RWPE2 (cell line): ENCODE data around the gene ST8SIA2.

Source experiments
- ATAC-seq: fragments of 200-7000 bp; cut with Tn5 transposase; 3 replicates; pipeline ENCODE4 v1.9.1; 2021; ENCODE audit warnings: low read depth
- DNase-seq: peaks from one replicate; pipeline ENCODE4 v3.0.0-alpha.2; 2020; ENCODE audit warnings: low spot score
- H3K27ac ChIP-seq: fragments of 450-650 bp; 2 replicates; pipeline ENCODE4 v1.5.1; 2017; ENCODE audit warnings: mild to moderate bottlenecking; ENCODE audit not compliant: poor library complexity, severe bottlenecking
- H3K27me3 ChIP-seq: fragments of 250-450 bp; sonication (Bioruptor Pico); 2 replicates; pipeline ENCODE4 v1.5.1; 2021; ENCODE audit warnings: mild to moderate bottlenecking, moderate library complexity; ENCODE audit not compliant: insufficient read depth, poor library complexity, severe bottlenecking
- H3K36me3 ChIP-seq: fragments of 250-450 bp; sonication (Bioruptor Pico); 2 replicates; pipeline ENCODE4 v1.5.1; 2020; ENCODE audit warnings: low read depth, mild to moderate bottlenecking, moderate library complexity
- H3K4me1 ChIP-seq: fragments of 250-450 bp; sonication (Bioruptor Pico); 2 replicates; pipeline ENCODE4 v1.5.1; 2021; ENCODE audit warnings: mild to moderate bottlenecking, moderate library complexity; ENCODE audit not compliant: insufficient read depth, poor library complexity, severe bottlenecking
- H3K4me3 ChIP-seq: fragments of 250-450 bp; sonication (Bioruptor Pico); 2 replicates; pipeline ENCODE4 v1.5.1; 2021; ENCODE audit warnings: mild to moderate bottlenecking, moderate library complexity; ENCODE audit not compliant: severe bottlenecking
- H3K9me3 ChIP-seq: fragments of 250-450 bp; sonication (Bioruptor Pico); 2 replicates; pipeline ENCODE4 v1.5.1; 2021; ENCODE audit warnings: mild to moderate bottlenecking, moderate library complexity; ENCODE audit not compliant: severe bottlenecking
- CTCF ChIP-seq: fragments of 450-650 bp; IDR thresholded peaks from one replicate; pipeline ENCODE4 v1.5.1; 2017; ENCODE audit warnings: mild to moderate bottlenecking, moderate library complexity; ENCODE audit not compliant: poor library complexity, severe bottlenecking

The ST8SIA2 gene

GRCh38 chr15:92499731-92500530, 106.2 kb downstream of the ST8SIA2 start:
- no peak for TF ChIP-seq CTCF
- no peak for ATAC-seq
- peaks cover 70% of the 10 kb centered on the region for H3K27me3 ChIP-seq
- H3K9me3 ChIP-seq = no peaks in the 10 kb centered on the region
- no peak overlapping the region for H3K27ac ChIP-seq
- DNase-seq = no peak
- H3K4me3 ChIP-seq = no peak overlapping the region
- H3K36me3 ChIP-seq = no peaks in the 10 kb centered on the region
- H3K4me1 ChIP-seq = no peaks in the 10 kb centered on the region

GRCh38 chr15:92502336-92502735, 108.7 kb downstream of the ST8SIA2 start:
- H3K36me3 ChIP-seq = no peaks in the 10 kb centered on the region
- no peak for TF ChIP-seq CTCF
- peaks cover 56% of the 10 kb centered on the region for H3K27me3 ChIP-seq
- no peak overlapping the region for H3K4me3 ChIP-seq
- H3K9me3 ChIP-seq = no peaks in the 10 kb centered on the region
- H3K27ac ChIP-seq = no peak overlapping the region
- H3K4me1 ChIP-seq = no peaks in the 10 kb centered on the region
- no peak for DNase-seq
- no peak for ATAC-seq

- Histone ChIP-seq H3K9me3 (no peaks in the 10 kb centered on the region), H3K27me3 (peaks cover 48% of the 10 kb centered on the region), H3K36me3 (no peaks in the 10 kb centered on the region), H3K4me3 (no peak overlapping the region), H3K4me1 (no peaks in the 10 kb centered on the region), H3K27ac (no peak overlapping the region)
- no peak for ATAC-seq
- DNase-seq = no peak
- TF ChIP-seq CTCF = no peak
Measured at GRCh38 chr15:92502930-92503857, 109.5 kb downstream of the ST8SIA2 start.

GRCh38 chr15:92503889-92504288, 110.2 kb downstream of the ST8SIA2 start:
- ATAC-seq (no peak), DNase-seq (no peak)
- peaks cover 43% of the 10 kb centered on the region for H3K27me3 ChIP-seq
- no peaks in the 10 kb centered on the region for H3K9me3 ChIP-seq
- no peak overlapping the region for H3K4me3 ChIP-seq
- no peaks in the 10 kb centered on the region for H3K36me3 ChIP-seq
- H3K27ac ChIP-seq = no peak overlapping the region
- no peaks in the 10 kb centered on the region for H3K4me1 ChIP-seq
- no peak for TF ChIP-seq CTCF

GRCh38 chr15:92505611-92506010, 111.9 kb downstream of the ST8SIA2 start:
- DNase-seq (no peak), ATAC-seq (no peak)
- H3K27me3 ChIP-seq = peaks cover 45% of the 10 kb centered on the region
- H3K27ac ChIP-seq = no peak overlapping the region
- no peaks in the 10 kb centered on the region for H3K4me1 ChIP-seq
- TF ChIP-seq CTCF = no peak
- H3K36me3 ChIP-seq = no peaks in the 10 kb centered on the region
- H3K4me3 ChIP-seq = no peak overlapping the region
- no peaks in the 10 kb centered on the region for H3K9me3 ChIP-seq
